A549 (cell line): ENCODE data around the gene PTPRN2. TPM values are rescaled to one million over a fixed set of nuclear protein-coding genes. Genes with fewer than 3 reads are reported as not detected.
A peak's percentile ranks its signal among the peaks of the same experiment; 100 is the strongest.

Source experiments
- ATAC-seq, 2 experiments: fragments of 200-7000 bp in 1 of 2; fragments of >200 bp in 1 of 2; cut with Nextera tagmentation in 1 of 2; cut with Tn5 transposase in 1 of 2; 3 replicates each; pipeline versions ENCODE4 v1.8.0 to v1.9.1; 2018 to 2020; ENCODE audit warnings: mild to moderate bottlenecking in 1 of 2, moderate library complexity in 1 of 2
- CTCF ChIA-PET: fragments of 300-600 bp; sonication (Branson Sonifier 250); formaldehyde crosslinking; extraction: SDS; loops from one replicate; lab custom pipeline; 2021; ENCODE audit warnings: antibody characterized with exemption, inconsistent platforms; lab: Yijun Ruan, JAX
- POLR2A ChIA-PET: fragments of 350-600 bp; formaldehyde crosslinking; extraction: SDS; loops from one replicate; lab custom pipeline; 2021; ENCODE audit warnings: antibody characterized with exemption, inconsistent platforms; lab: Yijun Ruan, JAX
- DNase-seq, 2 experiments: peaks; one replicate each; pipeline versions ENCODE4 v3.0.0 to v3.0.0-alpha.2; 2011 to 2016; ENCODE audit warnings: low read depth in 1 of 2, low spot score in 1 of 2
- FAIRE-seq: peaks from 2 replicates; lab custom pipeline; 2011; peaks lifted over from hg19 to GRCh38; lab: Jason Lieb, UNC
- H3K27ac ChIP-seq, 2 experiments: fragments of >200 bp; sonication (Bioruptor Twin); formaldehyde crosslinking; 3 replicates each; pipeline ENCODE4 v1.5.1; 2016 to 2017
- H3K4me1 ChIP-seq: fragments of >200 bp; sonication (Bioruptor Twin); formaldehyde crosslinking; 3 replicates; pipeline ENCODE4 v1.6.1; 2016
- H3K4me2 ChIP-seq: fragments of >200 bp; sonication (Bioruptor Twin); formaldehyde crosslinking; 3 replicates; pipeline ENCODE4 v1.6.1; 2016
- H3K4me3 ChIP-seq: fragments of >200 bp; sonication (Bioruptor Twin); formaldehyde crosslinking; 3 replicates; pipeline ENCODE4 v1.5.1; 2016
- H3K9me3 ChIP-seq: fragments of >200 bp; sonication (Bioruptor Twin); formaldehyde crosslinking; 3 replicates; pipeline ENCODE4 v1.6.1; 2016
- CBX8 ChIP-seq: fragments of 200-600 bp; sonication (generic); IDR thresholded peaks from 2 replicates; pipeline ENCODE4 v1.6.1; 2016
- E2F6 ChIP-seq: IDR thresholded peaks from 2 replicates; pipeline ENCODE4 v1.6.1; 2012; ENCODE audit warnings: low read depth, borderline replicate concordance
- ESRRA ChIP-seq: fragments of 150-350 bp; IDR thresholded peaks from 2 replicates; pipeline ENCODE4 v1.6.1; 2014; ENCODE audit warnings: mild to moderate bottlenecking, low read length, borderline replicate concordance
- FOSL2 ChIP-seq, 2 experiments: fragments of 450-650 bp in 1 of 2; fragments of >200 bp in 1 of 2; sonication (Bioruptor Twin) in 1 of 2; formaldehyde crosslinking; IDR thresholded peaks; 2 replicates each; pipeline versions ENCODE4 v1.5.0 to v1.6.1; 2016 to 2020; ENCODE audit warnings: mild to moderate bottlenecking in 1 of 2, moderate library complexity in 1 of 2
- JUNB ChIP-seq: fragments of >200 bp; sonication (Bioruptor Twin); formaldehyde crosslinking; IDR thresholded peaks from 2 replicates; pipeline ENCODE4 v1.6.1; 2016
- MAX ChIP-seq: IDR thresholded peaks from 2 replicates; pipeline ENCODE4 v1.6.1; 2012
- MAZ ChIP-seq: fragments of 150-350 bp; IDR thresholded peaks from 2 replicates; pipeline ENCODE4 v1.6.1; 2014; ENCODE audit warnings: antibody characterized with exemption, low read depth, low read length, borderline replicate concordance
- PBX3 ChIP-seq: IDR thresholded peaks from 2 replicates; pipeline ENCODE4 v1.6.1; 2012
- PHF8 ChIP-seq: fragments of 200-600 bp; sonication (generic); IDR thresholded peaks from 2 replicates; pipeline ENCODE4 v1.6.1; 2016; ENCODE audit warnings: low read depth, mild to moderate bottlenecking, antibody characterized with exemption, moderate library complexity, borderline replicate concordance
- REST ChIP-seq: fragments of 200-600 bp; sonication (generic); IDR thresholded peaks from 2 replicates; pipeline ENCODE4 v1.6.1; 2016; ENCODE audit warnings: antibody characterized with exemption, mild to moderate bottlenecking, moderate library complexity
- TFCP2L1 ChIP-seq: fragments of 250-450 bp; sonication (Bioruptor Pico); IDR thresholded peaks from 2 replicates; pipeline ENCODE4 v1.5.0; 2021; ENCODE audit warnings: mild to moderate bottlenecking
- ZNF302 ChIP-seq: fragments of 250-450 bp; sonication (Bioruptor Pico); IDR thresholded peaks from 2 replicates; pipeline ENCODE4 v1.9.0; 2021; ENCODE audit warnings: inconsistent platforms, mild to moderate bottlenecking, moderate library complexity
- WGBS: methylation state at CpG from one replicate; pipeline ENCODE4 v1.1.6; 2017; ENCODE audit errors: missing lambda C conversion rate; 5-methylcytosine and 5-hydroxymethylcytosine counted together
- polyA plus RNA-seq, 4 experiments: library from polyadenylated mRNA; depleted of rRNA in 3 of 4; stranded (reverse); fragments of >200 nt; fragmentation: RNase III in 1 of 4; extraction: RNeasy Plus Mini Kit Qiagen cat#74134 plus additional on column Dnase treatment in 1 of 4; gene quantifications; 2 replicates in 3 of 4; 3 replicates in 1 of 4; pipeline ENCODE4 v1.2.3, GENCODE V29; 2011 to 2017

The PTPRN2 gene
- polyA plus RNA-seq, 2 of the 4 experiments (the other 2 are of a cell fraction): 0.41 to 1.2 TPM

GRCh38 chr7:158110034-158110590, 477.5 kb downstream of the PTPRN2 start:
- no peak for FAIRE-seq
- no peak for TF ChIP-seq PBX3
- no peak for TF ChIP-seq ZNF302 (CRISPR knock-in tag)

GRCh38 chr7:158109364-158110033, 478.1 kb downstream of the PTPRN2 start:
- TF ChIP-seq FOSL2 (IDR thresholded peaks at IDR 0.05): no peak
- TF ChIP-seq FOSL2 (CRISPR knock-in tag; IDR thresholded peaks at IDR 0.05): peak; percentile 78
- no peak for TF ChIP-seq REST
- Histone ChIP-seq H3K4me1 (no peaks in the 10 kb centered on the region), H3K4me3 (no peak overlapping the region), H3K9me3 (peaks cover 16% of the 10 kb centered on the region; the same call in 2 of the 3 replicates), H3K4me2 (no peak overlapping the region), H3K27ac (no peak overlapping the region)
- DNase-seq (peak in 1 of 2 experiments; percentile 12), ATAC-seq (no peak), FAIRE-seq (no peak)
- CTCF ChIA-PET: no interaction called here
- POLR2A ChIA-PET: no interaction called here
- 29% methylated on average over 12 of the region's 12 CpGs for WGBS

More at GRCh38 chr7:158110034-158110590, 477.5 kb downstream of the PTPRN2 start:
- POLR2A ChIA-PET: no interaction called here
- WGBS: 32% methylated on average over 15 of the region's 15 CpGs
- H3K4me2 ChIP-seq: no peak overlapping the region
- ATAC-seq (no peak), DNase-seq (no peak)
- no peak overlapping the region for H3K4me3 ChIP-seq
- CTCF ChIA-PET: no interaction called here
- H3K27ac ChIP-seq: no peak overlapping the region
- no peaks in the 10 kb centered on the region for H3K4me1 ChIP-seq
- H3K9me3 ChIP-seq: peaks cover 16% of the 10 kb centered on the region; the same call in 2 of the 3 replicates

GRCh38 chr7:158108646-158109293, 478.9 kb downstream of the PTPRN2 start:
- H3K27ac ChIP-seq: no peak overlapping the region
- WGBS: 13% methylated on average over 4 of the region's 4 CpGs
- DNase-seq: no peak
- FAIRE-seq: no peak
- ATAC-seq: no peak
- no peak overlapping the region for H3K4me3 ChIP-seq
- POLR2A ChIA-PET: no interaction called here
- no peak for TF ChIP-seq TFCP2L1 (CRISPR knock-in tag)
- TF ChIP-seq PBX3: no peak
- TF ChIP-seq CBX8: no peak
- TF ChIP-seq JUNB: no peak
- no peak for TF ChIP-seq ESRRA
- TF ChIP-seq MAZ: no peak
- no peak for TF ChIP-seq MAX
- TF ChIP-seq PHF8: no peak
- TF ChIP-seq ZNF302 (CRISPR knock-in tag): no peak
- TF ChIP-seq E2F6: no peak
- no peak overlapping the region for H3K4me2 ChIP-seq
- peaks cover 12% of the 10 kb centered on the region; the same call in 2 of the 3 replicates for H3K9me3 ChIP-seq
- CTCF ChIA-PET: no interaction called here
- no peaks in the 10 kb centered on the region for H3K4me1 ChIP-seq
